Naive B cell (primary cell): Measurements from ENCODE around the gene KIAA0319L. TPM values are rescaled to one million over a fixed set of nuclear protein-coding genes. Genes with fewer than 3 reads are reported as not detected.

ENCODE experiments used
- ATAC-seq, 2 donors: fragments of 150-1000 bp; cut with Tn5 transposase; 2 replicates each; pipeline ENCODE4 v1.10.0; 2021; ENCODE audit warnings: low read depth in 2 of 2, mild to moderate bottlenecking in 2 of 2, moderate library complexity in 2 of 2
- DNase-seq: peaks from one replicate; pipeline ENCODE4 v3.0.0; 2022
- H3K27ac Mint-ChIP-seq, 6 donors: one replicate each; pipeline ENCODE4 v1.8.0; 2020 to 2022; ENCODE audit warnings: mild to moderate bottlenecking in 6 of 6, mixed read lengths in 6 of 6, moderate library complexity in 5 of 6, inconsistent platforms in 2 of 6
- H3K27me3 Mint-ChIP-seq, 3 donors: one replicate each; pipeline ENCODE4 v1.8.0; 2021 to 2022; ENCODE audit warnings: mixed read lengths in 3 of 3, mild to moderate bottlenecking in 1 of 3
- H3K36me3 Mint-ChIP-seq, 2 donors: one replicate each; pipeline ENCODE4 v1.8.0; 2020 to 2022; ENCODE audit warnings: mixed read lengths in 2 of 2, inconsistent platforms in 1 of 2, mild to moderate bottlenecking in 1 of 2
- H3K4me1 Mint-ChIP-seq, 3 donors: one replicate each; pipeline ENCODE4 v1.8.0; 2020 to 2022; ENCODE audit warnings: mixed read lengths in 3 of 3, inconsistent platforms in 1 of 3, mild to moderate bottlenecking in 1 of 3, moderate library complexity in 1 of 3
- H3K4me3 Mint-ChIP-seq, 8 donors: one replicate each; pipeline ENCODE4 v1.8.0; 2020 to 2022; ENCODE audit warnings: mild to moderate bottlenecking in 8 of 8, mixed read lengths in 8 of 8, moderate library complexity in 8 of 8, inconsistent platforms in 2 of 8
- H3K9me3 Mint-ChIP-seq, 7 donors: one replicate each; pipeline ENCODE4 v1.8.0; 2020 to 2022; ENCODE audit warnings: mixed read lengths in 7 of 7, mild to moderate bottlenecking in 5 of 7, inconsistent platforms in 2 of 7, moderate library complexity in 1 of 7
- polyA plus RNA-seq, 6 donors: library from polyadenylated mRNA; unstranded; fragments of 300-500 nt; fragmentation: Illumina TruSeq; gene quantifications; one replicate each; pipeline ENCODE4 v1.2.3, GENCODE V29; 2021; ENCODE audit warnings: low read depth in 6 of 6

Gene KIAA0319L
- polyA plus RNA-seq, 6 donors from 2014 or later, result 17.1 to 29.0 (median 22.6) TPM

DNA sequence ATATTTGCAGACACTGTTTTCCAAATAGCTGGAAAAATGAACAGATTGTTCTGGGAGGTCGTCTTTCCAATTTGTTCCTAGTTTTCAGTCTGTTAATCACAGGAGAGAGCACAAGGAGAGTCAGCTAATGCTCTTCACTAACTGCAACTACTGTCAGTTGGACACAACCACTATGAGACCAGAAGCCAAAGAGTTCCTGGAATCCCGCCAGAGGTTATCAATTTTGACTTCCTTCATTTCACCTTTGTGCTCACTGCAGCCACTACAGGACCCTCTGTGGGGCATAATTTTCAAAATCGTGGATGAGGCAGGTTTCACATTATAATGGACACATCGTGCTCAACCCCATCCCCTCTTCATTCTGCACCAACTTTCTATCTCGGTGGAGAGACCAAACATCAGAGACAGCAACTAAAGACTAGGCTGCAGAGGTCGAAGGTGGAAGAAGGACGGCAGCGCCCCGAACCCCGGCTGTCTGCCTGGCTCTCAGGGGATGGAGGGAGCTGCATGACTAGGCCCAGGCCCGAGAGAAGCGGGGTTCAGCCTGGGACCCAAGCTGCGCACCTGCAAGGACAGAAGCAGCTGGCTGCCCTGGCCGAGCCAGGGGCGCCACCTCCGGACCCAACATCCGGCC, 602 bp downstream of the KIAA0319L start:
- H3K4me1 Mint-ChIP-seq, result peaks cover 41 to 43% (median 43%) of the 10 kb centered on the region in 3 donors

DNA sequence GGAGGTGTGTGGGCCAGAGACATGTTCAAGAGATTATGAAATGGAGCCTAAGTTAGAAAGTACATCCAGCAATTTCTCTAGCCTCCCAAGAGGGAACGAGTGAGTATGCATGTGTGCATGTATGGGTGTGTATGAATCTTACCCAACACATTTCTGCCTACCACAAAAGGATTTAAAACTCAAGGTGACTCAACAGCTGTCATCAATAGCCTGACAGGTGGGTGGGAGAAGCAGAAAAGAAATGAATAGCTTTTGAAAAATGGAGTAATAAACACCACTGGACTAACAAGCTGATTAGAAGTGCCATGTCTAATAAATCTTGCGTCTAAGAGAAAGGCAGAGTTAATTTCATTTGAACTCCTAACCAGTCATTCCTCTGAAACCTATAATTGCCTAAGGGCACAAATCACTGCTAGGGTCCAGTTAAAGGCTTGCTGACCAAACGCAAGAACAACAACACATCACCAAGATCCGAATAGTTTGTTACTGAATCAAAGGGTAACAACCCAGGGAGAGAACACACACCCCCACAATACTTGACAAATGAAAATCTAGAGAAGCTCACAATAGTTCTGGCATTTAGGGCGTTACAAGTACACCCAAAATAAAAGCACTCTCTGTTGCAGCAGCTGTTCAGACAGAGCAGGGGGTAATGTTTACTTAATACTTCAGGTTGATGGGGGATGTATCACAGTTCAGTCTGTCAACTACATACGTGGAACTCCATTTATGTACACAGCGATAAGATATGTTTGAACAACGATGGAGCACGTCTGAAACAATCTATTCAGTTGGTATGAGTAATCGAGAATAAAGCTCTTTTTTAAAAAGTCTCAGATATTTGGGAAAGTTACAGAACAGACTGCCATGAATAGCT, 1.4 kb downstream of the KIAA0319L start:
- peaks cover 37 to 39% (median 39%) of the 10 kb centered on the region in 3 donors for H3K4me1 Mint-ChIP-seq
- H3K36me3 Mint-ChIP-seq, result peaks cover 0 to 5% of the 10 kb centered on the region in 2 donors
- no peaks in the 10 kb centered on the region for H3K9me3 Mint-ChIP-seq
- peak overlapping the region in 3 of 6 donors; percentile 10 to 95 (median 91) for H3K27ac Mint-ChIP-seq
- H3K4me3 Mint-ChIP-seq, result peak overlapping the region; percentile 77 to 99 (median 97)
- ATAC-seq, result no peak
- DNase-seq, result no peak
- H3K27me3 Mint-ChIP-seq, result no peaks in the 10 kb centered on the region

More for the DNA sequence above, 602 bp downstream of the KIAA0319L start:
- Mint-ChIP-seq H3K36me3 (peaks cover 0 to 5% of the 10 kb centered on the region in 2 donors), H3K4me3 (peak overlapping the region; percentile 95 to 99 (median 98)), H3K27ac (peak overlapping the region in 5 of 6 donors; percentile 36 to 95 (median 60)), H3K9me3 (no peaks in the 10 kb centered on the region), H3K27me3 (no peaks in the 10 kb centered on the region)
- peak in 1 of 2 donors; percentile 1 for ATAC-seq
- no peak for DNase-seq

DNA sequence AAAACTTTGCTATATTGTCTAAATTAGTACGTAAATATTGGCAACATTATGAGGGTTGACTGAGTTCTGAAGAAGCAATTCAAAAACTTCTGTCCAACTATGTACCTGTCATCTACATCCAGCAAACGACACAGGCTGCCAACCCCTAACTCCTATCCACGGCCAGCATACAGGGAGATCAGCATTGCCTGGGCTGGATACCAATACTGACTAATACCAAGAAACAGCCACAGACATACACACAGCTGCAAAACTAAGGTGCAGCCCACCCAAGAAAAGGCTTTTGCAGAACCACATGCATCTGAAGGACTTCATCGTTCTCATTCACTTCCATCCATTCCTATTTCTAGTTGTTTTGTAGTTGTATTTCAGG, 2.0 kb downstream of the KIAA0319L start:
- H3K9me3 Mint-ChIP-seq, result no peaks in the 10 kb centered on the region
- H3K27ac Mint-ChIP-seq, result peak overlapping the region in 2 of 6 donors; percentile 8 to 10
- H3K27me3 Mint-ChIP-seq, result no peaks in the 10 kb centered on the region
- peak overlapping the region in 7 of 8 donors; percentile 50 to 99 (median 95) for H3K4me3 Mint-ChIP-seq
- peaks cover 0 to 5% of the 10 kb centered on the region in 2 donors for H3K36me3 Mint-ChIP-seq
- peaks cover 37 to 39% (median 37%) of the 10 kb centered on the region in 3 donors for H3K4me1 Mint-ChIP-seq
- no peak for DNase-seq
- no peak for ATAC-seq

DNA sequence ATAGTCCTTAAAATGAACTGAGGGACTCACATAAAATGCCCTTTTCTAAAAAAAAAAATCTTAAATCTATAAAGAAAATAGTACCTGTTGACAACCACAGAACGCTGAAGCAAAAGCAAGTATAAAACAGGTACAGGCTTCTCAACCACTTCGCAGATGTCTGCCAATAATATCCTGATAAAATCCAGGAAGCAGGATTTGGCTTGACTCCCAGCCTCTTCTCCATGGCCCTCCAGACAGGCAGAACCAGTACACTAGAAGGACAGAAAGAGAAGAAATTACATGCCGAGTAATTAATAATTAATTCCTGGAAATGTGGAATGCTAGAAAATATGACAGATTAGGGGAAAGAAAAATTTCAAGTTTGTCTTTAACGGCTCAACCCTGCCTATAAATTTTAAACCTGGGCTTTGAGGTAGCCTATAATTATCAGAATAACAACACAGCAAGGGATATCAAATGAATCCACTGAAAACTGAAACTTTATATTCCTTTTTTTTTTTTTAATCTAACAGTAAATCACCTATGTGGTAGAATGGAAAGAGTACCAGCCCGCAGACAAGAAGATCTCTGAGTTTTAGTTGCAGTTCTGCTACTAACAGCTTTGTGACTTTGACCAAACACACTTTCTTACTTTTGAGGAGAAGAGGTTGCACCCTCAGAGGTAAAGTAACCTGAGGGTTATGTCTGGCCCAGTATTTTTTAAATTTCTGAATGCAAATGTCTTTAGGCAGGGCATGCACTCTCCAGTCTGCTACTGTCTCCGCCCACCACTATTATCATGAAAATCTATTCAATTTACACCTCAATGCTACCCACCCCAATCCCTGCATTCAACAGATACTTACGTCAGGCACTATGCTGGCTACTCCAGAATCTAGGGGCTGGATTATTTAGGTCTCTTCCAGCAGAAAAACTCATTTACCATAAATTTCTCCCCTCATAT, 2.7 kb downstream of the KIAA0319L start:
- no peak for ATAC-seq
- no peak for DNase-seq
- peaks cover 33 to 37% (median 36%) of the 10 kb centered on the region in 3 donors for H3K4me1 Mint-ChIP-seq
- peak overlapping the region in 3 of 8 donors; percentile 22 to 99 (median 95) for H3K4me3 Mint-ChIP-seq
- no peaks in the 10 kb centered on the region for H3K9me3 Mint-ChIP-seq
- no peaks in the 10 kb centered on the region for H3K27me3 Mint-ChIP-seq
- H3K36me3 Mint-ChIP-seq, result peaks cover 0 to 5% of the 10 kb centered on the region in 2 donors
- H3K27ac Mint-ChIP-seq, result peak overlapping the region in 1 of 6 donors; percentile 30

DNA sequence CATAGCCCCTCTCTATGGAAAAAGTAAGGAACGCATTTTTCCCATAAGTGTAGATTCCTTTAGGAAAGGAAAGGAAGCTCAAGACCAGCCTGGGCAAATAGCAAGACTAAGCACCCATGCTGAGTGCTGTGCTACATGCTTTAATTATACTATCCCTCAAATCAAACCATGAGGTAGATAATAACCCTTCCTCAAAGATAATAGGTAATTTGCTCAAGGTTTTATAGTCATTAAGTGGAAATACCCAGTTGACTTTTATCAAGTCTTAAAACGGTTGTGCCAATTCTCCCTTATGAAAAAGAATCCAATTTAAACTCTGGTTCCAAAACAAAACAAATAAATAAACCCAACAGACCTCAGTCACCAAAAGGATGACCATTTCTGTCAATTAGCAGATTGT, 3.4 kb downstream of the KIAA0319L start:
- Mint-ChIP-seq H3K36me3 (peaks cover 0 to 5% of the 10 kb centered on the region in 2 donors), H3K27me3 (no peaks in the 10 kb centered on the region), H3K4me3 (peak overlapping the region in 1 of 8 donors; percentile 11), H3K27ac (no peak overlapping the region), H3K9me3 (no peaks in the 10 kb centered on the region), H3K4me1 (peaks cover 29 to 34% (median 31%) of the 10 kb centered on the region in 3 donors)
- no peak for ATAC-seq
- DNase-seq, result no peak

DNA sequence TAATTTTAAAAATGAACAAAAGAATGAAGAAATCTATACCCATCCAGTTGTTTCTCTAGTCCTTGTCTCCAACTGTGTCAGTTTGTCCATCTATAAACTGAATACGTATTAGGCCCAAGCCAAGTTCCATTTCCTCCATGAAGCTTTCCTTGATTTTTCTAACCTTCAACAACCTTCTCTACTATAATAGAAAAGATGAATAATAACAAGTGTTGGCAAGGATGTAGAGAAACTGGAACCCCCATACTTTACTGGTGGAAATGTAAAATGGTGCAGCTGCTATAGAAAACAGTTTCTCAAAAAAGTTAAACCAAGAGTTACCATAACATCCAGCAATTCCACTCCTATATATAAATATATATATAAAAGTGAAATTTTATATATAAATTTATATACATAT, 10.6 kb downstream of the KIAA0319L start:
- ATAC-seq, result no peak
- no peak overlapping the region for H3K4me3 Mint-ChIP-seq
- no peak overlapping the region for H3K27ac Mint-ChIP-seq
- no peaks in the 10 kb centered on the region for H3K9me3 Mint-ChIP-seq
- peaks cover 27 to 36% (median 29%) of the 10 kb centered on the region in 3 donors for H3K4me1 Mint-ChIP-seq
- H3K27me3 Mint-ChIP-seq, result no peaks in the 10 kb centered on the region
- DNase-seq, result no peak
- H3K36me3 Mint-ChIP-seq, result peaks cover 16 to 17% of the 10 kb centered on the region in 2 donors

DNA sequence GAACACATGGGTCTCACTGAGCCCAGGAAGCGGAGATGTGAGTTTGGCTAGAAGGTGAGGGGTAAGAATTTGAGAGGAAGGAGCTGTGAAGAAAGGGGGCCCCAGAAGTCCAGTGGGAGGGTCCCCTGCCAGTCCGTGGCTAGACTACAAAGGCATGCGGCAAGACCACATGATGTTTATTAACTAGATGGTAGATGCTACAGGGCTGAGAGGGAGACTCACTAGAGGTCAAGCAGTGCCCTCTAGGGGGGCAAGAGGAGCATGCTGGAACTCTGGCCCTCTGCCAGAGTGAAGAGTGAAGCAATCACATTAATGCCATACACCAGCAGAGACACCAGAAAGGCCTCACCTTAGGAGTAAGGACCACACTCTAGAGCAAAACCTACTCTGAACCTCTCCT, 12.2 kb downstream of the KIAA0319L start:
- peaks cover 34 to 48% (median 37%) of the 10 kb centered on the region in 3 donors for H3K4me1 Mint-ChIP-seq
- no peak overlapping the region for H3K4me3 Mint-ChIP-seq
- no peak for ATAC-seq
- H3K36me3 Mint-ChIP-seq, result peaks cover 16 to 17% of the 10 kb centered on the region in 2 donors
- H3K9me3 Mint-ChIP-seq, result no peaks in the 10 kb centered on the region
- H3K27me3 Mint-ChIP-seq, result no peaks in the 10 kb centered on the region
- DNase-seq, result no peak
- H3K27ac Mint-ChIP-seq, result peak overlapping the region in 1 of 6 donors; percentile 66

DNA sequence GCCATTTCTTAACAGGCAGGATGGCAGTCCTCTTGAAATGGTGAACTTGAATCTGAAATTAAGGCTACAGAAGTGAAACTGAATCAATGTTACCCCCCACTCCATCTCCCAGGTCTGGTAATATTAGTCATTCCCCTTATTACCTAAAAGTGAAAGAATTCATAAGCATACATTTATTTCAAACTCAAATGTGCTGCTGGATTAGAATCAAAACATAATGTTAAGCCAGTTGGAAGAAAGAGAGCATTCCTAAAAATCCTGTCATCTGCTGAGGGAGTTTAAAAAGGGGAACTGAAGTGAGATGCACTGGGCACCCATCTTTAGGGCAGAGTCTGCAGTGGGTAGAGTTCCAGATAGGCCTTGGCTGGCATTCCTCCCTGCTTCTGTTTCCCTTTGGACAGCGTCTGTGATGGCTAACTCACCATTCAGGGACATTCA, 17.4 kb downstream of the KIAA0319L start:
- DNase-seq (no peak), ATAC-seq (peak; percentile 55 to 64)
- peaks cover 40 to 51% (median 48%) of the 10 kb centered on the region in 3 donors for H3K4me1 Mint-ChIP-seq
- H3K4me3 Mint-ChIP-seq, result peak overlapping the region in 4 of 8 donors; percentile 14 to 22 (median 18)
- H3K27me3 Mint-ChIP-seq, result no peaks in the 10 kb centered on the region
- peak overlapping the region in 5 of 6 donors; percentile 35 to 82 (median 76) for H3K27ac Mint-ChIP-seq
- no peaks in the 10 kb centered on the region for H3K9me3 Mint-ChIP-seq
- H3K36me3 Mint-ChIP-seq, result peaks cover 0 to 8% of the 10 kb centered on the region in 2 donors

DNA sequence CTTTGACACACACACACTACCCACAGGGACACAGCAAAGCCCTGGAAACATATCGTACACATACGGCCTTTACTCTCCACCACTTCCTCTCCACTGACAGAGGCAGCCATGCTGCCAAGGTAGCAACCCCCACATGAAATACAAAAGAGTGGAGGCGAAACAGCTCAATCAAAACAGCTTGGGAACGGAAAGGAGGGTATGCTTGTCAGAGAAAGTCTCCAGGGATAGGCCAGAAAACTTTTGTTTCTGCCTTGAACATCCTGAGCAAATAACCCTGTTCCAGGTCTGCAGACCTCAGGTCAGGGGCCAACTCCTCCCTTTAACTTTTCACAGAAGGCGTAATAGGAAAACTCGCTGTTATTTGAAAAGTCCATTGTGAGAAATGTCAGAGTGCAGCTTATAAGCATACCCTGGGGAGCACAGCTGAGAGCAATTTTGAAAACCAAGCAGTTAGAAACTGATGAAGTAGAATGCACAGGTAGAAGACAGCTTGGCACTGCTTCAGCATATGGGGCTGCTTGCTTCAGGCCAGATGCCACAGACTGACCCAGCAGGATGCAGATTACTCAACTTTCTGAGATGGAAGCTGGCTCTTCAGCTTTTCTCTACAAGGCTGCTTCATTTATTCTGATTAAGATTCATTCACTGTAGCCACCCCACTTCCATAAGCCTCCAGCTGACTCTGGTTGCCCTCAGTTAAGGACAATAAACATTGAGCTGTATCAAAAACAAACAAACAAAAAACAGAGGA, 18.0 kb downstream of the KIAA0319L start:
- peak in 1 of 2 donors; percentile 45 for ATAC-seq
- peaks cover 0 to 8% of the 10 kb centered on the region in 2 donors for H3K36me3 Mint-ChIP-seq
- H3K27ac Mint-ChIP-seq, result peak overlapping the region; percentile 35 to 82 (median 66)
- H3K4me1 Mint-ChIP-seq, result peaks cover 38 to 51% (median 47%) of the 10 kb centered on the region in 3 donors
- peak overlapping the region in 5 of 8 donors; percentile 10 to 27 (median 18) for H3K4me3 Mint-ChIP-seq
- no peaks in the 10 kb centered on the region for H3K9me3 Mint-ChIP-seq
- no peak for DNase-seq
- H3K27me3 Mint-ChIP-seq, result no peaks in the 10 kb centered on the region

DNA sequence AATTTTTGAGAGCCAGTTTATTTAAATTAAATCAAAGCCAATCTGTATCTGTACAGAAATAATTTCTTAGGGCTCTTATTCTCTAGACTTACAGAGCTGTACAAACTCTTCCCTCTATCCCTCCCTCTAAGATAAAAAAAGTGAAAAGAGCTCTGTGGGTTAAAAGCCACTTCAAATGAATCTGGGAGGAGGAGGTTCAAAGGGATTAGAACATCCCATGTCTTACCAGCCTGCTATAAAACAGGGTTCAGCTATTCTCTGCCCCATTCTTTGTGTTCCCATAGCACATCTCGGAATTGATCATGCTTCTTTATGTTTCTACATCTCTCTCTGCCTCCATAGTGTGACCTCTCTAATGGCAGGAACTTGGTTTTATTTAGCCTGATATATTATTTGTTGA, 19.4 kb downstream of the KIAA0319L start:
- Mint-ChIP-seq H3K4me3 (no peak overlapping the region), H3K4me1 (peaks cover 35 to 52% (median 38%) of the 10 kb centered on the region in 3 donors), H3K36me3 (peaks cover 0 to 3% of the 10 kb centered on the region in 2 donors), H3K27me3 (no peaks in the 10 kb centered on the region), H3K27ac (no peak overlapping the region), H3K9me3 (no peaks in the 10 kb centered on the region)
- no peak for DNase-seq
- no peak for ATAC-seq

DNA sequence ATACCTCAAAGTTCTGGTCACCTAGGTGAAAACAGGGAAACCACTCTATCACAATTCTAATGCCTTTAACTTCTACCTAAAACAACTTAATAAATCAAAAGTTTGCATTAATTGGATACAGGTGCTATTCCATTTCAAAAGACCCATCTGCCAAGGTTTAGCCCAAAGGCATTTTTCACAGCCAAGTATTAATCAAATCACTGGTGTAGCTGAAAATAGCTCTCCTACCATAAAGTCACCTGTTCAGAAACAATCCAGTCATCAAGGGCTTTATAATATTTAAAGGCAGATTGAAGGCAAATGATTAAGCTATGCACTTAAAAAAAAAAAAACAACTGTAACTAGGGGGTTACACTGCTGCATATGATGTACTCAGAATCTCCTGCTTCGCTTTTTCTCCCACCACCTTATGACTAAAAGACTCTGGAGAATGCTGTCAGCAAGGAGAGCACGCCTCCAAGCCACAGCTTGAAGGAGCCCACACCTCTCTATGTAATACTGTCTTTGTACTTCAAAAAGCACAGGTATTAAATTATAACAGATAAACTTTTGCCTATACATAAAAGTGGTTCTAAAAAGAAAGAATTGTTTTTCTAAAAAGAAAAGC, 20.5 kb downstream of the KIAA0319L start:
- Mint-ChIP-seq H3K4me3 (no peak overlapping the region), H3K9me3 (no peaks in the 10 kb centered on the region), H3K27me3 (no peaks in the 10 kb centered on the region), H3K27ac (peak overlapping the region in 4 of 6 donors; percentile 18 to 47 (median 36)), H3K36me3 (peaks cover 0 to 3% of the 10 kb centered on the region in 2 donors), H3K4me1 (peaks cover 32 to 55% (median 38%) of the 10 kb centered on the region in 3 donors)
- DNase-seq, result no peak
- ATAC-seq, result no peak

DNA sequence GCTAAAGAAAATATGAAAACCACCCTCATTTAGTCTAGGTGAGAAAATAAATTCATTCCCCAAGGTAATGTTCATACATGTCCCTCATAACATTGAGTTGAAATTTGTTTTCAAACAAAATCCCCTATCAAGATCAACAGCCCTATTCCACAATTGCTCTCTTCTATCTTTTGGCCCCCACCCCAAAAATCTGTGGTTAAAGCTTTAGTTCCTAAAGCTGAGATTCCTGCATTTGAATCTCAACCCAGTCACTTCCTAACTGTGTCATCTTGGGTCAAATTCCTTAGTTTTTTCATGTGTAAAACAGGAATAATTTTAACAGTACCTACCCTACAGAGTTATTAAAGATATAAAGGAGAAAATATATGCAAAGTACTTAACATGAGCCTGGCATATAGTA, 22.0 kb downstream of the KIAA0319L start:
- Mint-ChIP-seq H3K27ac (peak overlapping the region in 1 of 6 donors; percentile 53), H3K36me3 (peaks cover 6 to 9% of the 10 kb centered on the region in 2 donors)

More for the DNA sequence above, 22.0 kb downstream of the KIAA0319L start:
- DNase-seq (no peak), ATAC-seq (no peak)
- Mint-ChIP-seq H3K9me3 (peaks cover 3 to 7% (median 5%) of the 10 kb centered on the region in 7 donors), H3K27me3 (no peaks in the 10 kb centered on the region), H3K4me1 (peaks cover 35 to 45% (median 36%) of the 10 kb centered on the region in 3 donors), H3K4me3 (no peak overlapping the region)
